SH-SY5Y (cell line): ENCODE results near the gene NCOA5.
A peak's percentile ranks its signal among the peaks of the same experiment; 100 is the strongest.

Experiments used
- GATA2 ChIP-seq: IDR thresholded peaks from 2 replicates; pipeline ENCODE4 v1.6.1; 2011; ENCODE audit warnings: mild to moderate bottlenecking, low read depth, low read length
- GATA3 ChIP-seq: IDR thresholded peaks from 2 replicates; pipeline ENCODE4 v1.6.1; 2011; ENCODE audit warnings: low read depth, mild to moderate bottlenecking, low read length, moderate library complexity

The NCOA5 gene

GRCh38 chr20:46028772-46029371 is 60.9 kb downstream of the NCOA5 start, which contains the start of gene SLC12A5:
Gene SLC12A5 (plus strand): TSS chr20:46029215. CDS start chr20:46029345, 130 bp downstream.
- no peak for TF ChIP-seq GATA3
- no peak for TF ChIP-seq GATA2

- peak; percentile 42; the same call in 1 of the 2 replicates for TF ChIP-seq GATA2
- TF ChIP-seq GATA3: no peak
Observed at GRCh38 chr20:46028110-46028509, 61.7 kb downstream of the NCOA5 start.

GRCh38 chr20:46027245-46027853 is 62.4 kb downstream of the NCOA5 start:
- TF ChIP-seq GATA2: no peak
- no peak for TF ChIP-seq GATA3

GRCh38 chr20:46025376-46025783 is 64.4 kb downstream of the NCOA5 start:
- TF ChIP-seq GATA2: no peak
- TF ChIP-seq GATA3: no peak

GRCh38 chr20:46023999-46024398 is 65.8 kb downstream of the NCOA5 start:
- TF ChIP-seq GATA3: no peak
- no peak for TF ChIP-seq GATA2

- TF ChIP-seq GATA3 (no peak), GATA2 (no peak)
Observed at GRCh38 chr20:46023148-46023484, 66.6 kb downstream of the NCOA5 start.

- TF ChIP-seq GATA3 (no peak), GATA2 (no peak)
Observed at GRCh38 chr20:46022411-46023147, 67.2 kb downstream of the NCOA5 start.

- TF ChIP-seq GATA3: no peak
- no peak for TF ChIP-seq GATA2
Observed at GRCh38 chr20:46021361-46022359, 68.1 kb downstream of the NCOA5 start.

- TF ChIP-seq GATA3: no peak
- no peak for TF ChIP-seq GATA2
Observed at GRCh38 chr20:46020555-46020954, 69.2 kb downstream of the NCOA5 start.

GRCh38 chr20:46018611-46019010 is 71.2 kb downstream of the NCOA5 start:
- no peak for TF ChIP-seq GATA3
- TF ChIP-seq GATA2: no peak

- no peak for TF ChIP-seq GATA2
- no peak for TF ChIP-seq GATA3
Observed at GRCh38 chr20:46018112-46018511, 71.7 kb downstream of the NCOA5 start.

- TF ChIP-seq GATA2: no peak
- no peak for TF ChIP-seq GATA3
Observed at GRCh38 chr20:46017272-46017671, 72.5 kb downstream of the NCOA5 start.

- TF ChIP-seq GATA2 (no peak), GATA3 (no peak)
Observed at GRCh38 chr20:46014517-46015396, 75.0 kb downstream of the NCOA5 start.
